Measurements from ENCODE around the gene POU6F1. TPM values are rescaled to one million over a fixed set of nuclear protein-coding genes. Genes with fewer than 3 reads are reported as not detected.

The POU6F1 gene
- 10 to 100 TPM in 2 of 4 donors, 1 to 10 TPM in 2; 6.3 to 13.0 (median 10.5) TPM for total RNA-seq

- no peak for TF ChIP-seq CTCF (IDR thresholded peaks at IDR 0.05; ENCODE audit: low read depth)
Measured at GRCh38 chr12:51217968-51218606, at the start of gene POU6F1. TSS of gene POU6F1 (minus strand) at chr12:51218062. CDS start at chr12:51206836, 11,226 bp downstream.

GRCh38 chr12:51265024-51265423 lies 47.2 kb upstream of the POU6F1 start:
- TF ChIP-seq CTCF (IDR thresholded peaks at IDR 0.05; ENCODE audit: low read depth) = no peak

- TF ChIP-seq CTCF (IDR thresholded peaks at IDR 0.05; ENCODE audit: low read depth) = no peak
Measured at GRCh38 chr12:51264297-51264696, 46.4 kb upstream of the POU6F1 start.

- TF ChIP-seq CTCF (IDR thresholded peaks at IDR 0.05; ENCODE audit: low read depth) = no peak
Measured at GRCh38 chr12:51263341-51263740, 45.5 kb upstream of the POU6F1 start.

- no peak for TF ChIP-seq CTCF (IDR thresholded peaks at IDR 0.05; ENCODE audit: low read depth)
Measured at GRCh38 chr12:51262758-51263177, 44.9 kb upstream of the POU6F1 start.

GRCh38 chr12:51254536-51254935 lies 36.7 kb upstream of the POU6F1 start:
- TF ChIP-seq CTCF (IDR thresholded peaks at IDR 0.05; ENCODE audit: low read depth) = no peak

GRCh38 chr12:51253276-51253675 lies 35.4 kb upstream of the POU6F1 start:
- no peak for TF ChIP-seq CTCF (IDR thresholded peaks at IDR 0.05; ENCODE audit: low read depth)
